K562 (cell line): ENCODE results near the gene HTR1D. TPM values are rescaled to one million over a fixed set of nuclear protein-coding genes. Genes with fewer than 3 reads are reported as not detected.

Experiments
- CEBPB ChIP-seq: fragments of 450-650 bp; IDR thresholded peaks from 2 replicates; pipeline ENCODE4 v1.6.1; 2016; ENCODE audit warnings: missing genetic modification characterization, missing compliant biosample characterization
- ELF4 ChIP-seq: fragments of 450-650 bp; formaldehyde crosslinking; IDR thresholded peaks from 2 replicates; pipeline ENCODE4 v1.4.0; 2022; ENCODE audit warnings: missing genetic modification characterization
- GATAD2A ChIP-seq: fragments of 450-650 bp; IDR thresholded peaks from 2 replicates; pipeline ENCODE4 v1.6.1; 2017
- ILF3 ChIP-seq: fragments of 450-650 bp; IDR thresholded peaks from 2 replicates; pipeline ENCODE4 v1.6.1; 2018; ENCODE audit warnings: antibody characterized with exemption, mild to moderate bottlenecking, moderate library complexity, borderline replicate concordance
- MAFF ChIP-seq: IDR thresholded peaks from 2 replicates; pipeline ENCODE4 v1.6.1; 2012; ENCODE audit warnings: low read length, improper control_type of control experiment
- NR4A1 ChIP-seq, 2 experiments: fragments of 250-450 bp in 1 of 2; fragments of 450-650 bp in 1 of 2; sonication (Bioruptor Pico) in 1 of 2; IDR thresholded peaks; 2 replicates each; pipeline versions ENCODE4 v1.4.0 to v1.6.1; 2016 to 2020; ENCODE audit warnings: mild to moderate bottlenecking in 2 of 2, missing compliant biosample characterization in 1 of 2, missing genetic modification characterization in 1 of 2, moderate library complexity in 1 of 2
- PHB2 ChIP-seq: fragments of 450-650 bp; IDR thresholded peaks from 2 replicates; pipeline ENCODE4 v1.6.1; 2017; ENCODE audit warnings: low read depth
- PHF20 ChIP-seq: fragments of 450-650 bp; IDR thresholded peaks from 2 replicates; pipeline ENCODE4 v1.6.1; 2018; ENCODE audit not compliant: partially characterized antibody
- PHTF2 ChIP-seq: fragments of 250-450 bp; sonication (Bioruptor Pico); IDR thresholded peaks from 2 replicates; pipeline ENCODE4 v1.5.0; 2021; ENCODE audit warnings: mild to moderate bottlenecking
- SETDB1 ChIP-seq: IDR thresholded peaks from one replicate; pipeline ENCODE4 v1.6.1; 2012; ENCODE audit warnings: low read length, control low read depth, inconsistent platforms
- SMARCA4 ChIP-seq: fragments of 450-650 bp; IDR thresholded peaks from 2 replicates; pipeline ENCODE4 v1.6.1; 2016
- SNRNP70 ChIP-seq: fragments of 200-400 bp; formaldehyde crosslinking; optimal IDR thresholded peaks from 2 replicates; pipeline ENCODE3; 2017; ENCODE audit warnings: low read depth, low read length
- THRA ChIP-seq: fragments of 450-650 bp; IDR thresholded peaks from 2 replicates; pipeline ENCODE4 v1.6.1; 2017; ENCODE audit warnings: mild to moderate bottlenecking, moderate library complexity
- THRAP3 ChIP-seq: fragments of 450-650 bp; IDR thresholded peaks from 2 replicates; pipeline ENCODE4 v1.6.1; 2016; ENCODE audit warnings: mild to moderate bottlenecking, inconsistent platforms, borderline replicate concordance
- ZNF239 ChIP-seq: fragments of 250-450 bp; sonication (Bioruptor Pico); IDR thresholded peaks from 2 replicates; pipeline ENCODE4 v1.4.0; 2020; ENCODE audit warnings: mild to moderate bottlenecking
- ZNF280B ChIP-seq: fragments of 250-450 bp; sonication (Bioruptor Pico); IDR thresholded peaks from 2 replicates; pipeline ENCODE4 v1.5.1; 2021; ENCODE audit warnings: mild to moderate bottlenecking
- ZNF347 ChIP-seq: fragments of 450-650 bp; formaldehyde crosslinking; IDR thresholded peaks from 2 replicates; pipeline ENCODE4 v1.4.0; 2020; ENCODE audit warnings: low read depth, mild to moderate bottlenecking, moderate library complexity
- polyA plus RNA-seq, 8 experiments: library from polyadenylated mRNA; depleted of rRNA in 4 of 8; stranded (reverse) in 5 of 8; unstranded in 3 of 8; fragments of >200 nt; fragmentation: Nextera tagmentation in 2 of 8; fragmentation: Illumina TruSeq in 1 of 8; extraction: Ambion mirVana in 2 of 8; extraction: Trizol in 1 of 8; gene quantifications; 2 replicates each; pipeline versions ENCODE4 v1.2.1 to v1.2.3, GENCODE V29; 2011 to 2014; ENCODE audit warnings: inconsistent platforms in 1 of 8, missing spikeins in 1 of 8
- total RNA-seq, 7 experiments: library from RNA; depleted of rRNA in 6 of 7; stranded (reverse); fragments of >200 nt in 6 of 7; fragmentation: Illumina TruSeq in 2 of 7; extraction: Trizol in 2 of 7; gene quantifications; 2 replicates each; pipeline versions ENCODE4 v1.2.1 to v1.2.3, GENCODE V29; 2011 to 2021; ENCODE audit warnings: low replicate concordance in 1 of 7
- TF ChIP-seq, protein P1 (sequence below): fragments of 250-450 bp; sonication (Bioruptor Pico); IDR thresholded peaks from 2 replicates; pipeline ENCODE4 v1.8.0; 2021; ENCODE audit warnings: moderate library complexity, mild to moderate bottlenecking, inconsistent platforms
- TF ChIP-seq, protein P2 (sequence below): fragments of 450-650 bp; IDR thresholded peaks from 2 replicates; pipeline ENCODE4 v1.7.1; 2018; ENCODE audit warnings: mild to moderate bottlenecking, low read depth; ENCODE audit not compliant: partially characterized antibody
- TF ChIP-seq, protein P3 (sequence below): fragments of 450-650 bp; conservative IDR thresholded peaks from 2 replicates; pipeline ENCODE4 v1.6.1; 2016; ENCODE audit warnings: missing genetic modification characterization, low read depth, mild to moderate bottlenecking, missing compliant biosample characterization, moderate library complexity

Gene HTR1D
- total and polyA plus RNA-seq, 9 of the 15 experiments (the other 6 are each of a cell fraction or from before 2014, with no cell fraction given) = 0.03 to 0.09 (median 0.04) TPM; not detected in 4

- TF ChIP-seq, protein P1, sequence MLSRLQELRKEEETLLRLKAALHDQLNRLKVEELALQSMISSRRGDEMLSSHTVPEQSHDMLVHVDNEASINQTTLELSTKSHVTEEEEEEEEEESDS (CRISPR knock-in tag) = no peak
- TF ChIP-seq, protein P2, sequence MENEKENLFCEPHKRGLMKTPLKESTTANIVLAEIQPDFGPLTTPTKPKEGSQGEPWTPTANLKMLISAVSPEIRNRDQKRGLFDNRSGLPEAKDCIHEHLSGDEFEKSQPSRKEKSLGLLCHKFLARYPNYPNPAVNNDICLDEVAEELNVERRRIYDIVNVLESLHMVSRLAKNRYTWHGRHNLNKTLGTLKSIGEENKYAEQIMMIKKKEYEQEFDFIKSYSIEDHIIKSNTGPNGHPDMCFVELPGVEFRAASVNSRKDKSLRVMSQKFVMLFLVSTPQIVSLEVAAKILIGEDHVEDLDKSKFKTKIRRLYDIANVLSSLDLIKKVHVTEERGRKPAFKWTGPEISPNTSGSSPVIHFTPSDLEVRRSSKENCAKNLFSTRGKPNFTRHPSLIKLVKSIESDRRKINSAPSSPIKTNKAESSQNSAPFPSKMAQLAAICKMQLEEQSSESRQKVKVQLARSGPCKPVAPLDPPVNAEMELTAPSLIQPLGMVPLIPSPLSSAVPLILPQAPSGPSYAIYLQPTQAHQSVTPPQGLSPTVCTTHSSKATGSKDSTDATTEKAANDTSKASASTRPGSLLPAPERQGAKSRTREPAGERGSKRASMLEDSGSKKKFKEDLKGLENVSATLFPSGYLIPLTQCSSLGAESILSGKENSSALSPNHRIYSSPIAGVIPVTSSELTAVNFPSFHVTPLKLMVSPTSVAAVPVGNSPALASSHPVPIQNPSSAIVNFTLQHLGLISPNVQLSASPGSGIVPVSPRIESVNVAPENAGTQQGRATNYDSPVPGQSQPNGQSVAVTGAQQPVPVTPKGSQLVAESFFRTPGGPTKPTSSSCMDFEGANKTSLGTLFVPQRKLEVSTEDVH = no peak
- TF ChIP-seq THRA = no peak
- no peak for TF ChIP-seq ZNF347 (CRISPR knock-in tag)
- TF ChIP-seq ZNF280B (CRISPR knock-in tag) = no peak
- no peak for TF ChIP-seq PHF20
- 0 out of 2 replicates have a peak, but pooled peaks have one; percentile 13 for TF ChIP-seq ELF4
- TF ChIP-seq SNRNP70 = no peak
- TF ChIP-seq, protein P3, sequence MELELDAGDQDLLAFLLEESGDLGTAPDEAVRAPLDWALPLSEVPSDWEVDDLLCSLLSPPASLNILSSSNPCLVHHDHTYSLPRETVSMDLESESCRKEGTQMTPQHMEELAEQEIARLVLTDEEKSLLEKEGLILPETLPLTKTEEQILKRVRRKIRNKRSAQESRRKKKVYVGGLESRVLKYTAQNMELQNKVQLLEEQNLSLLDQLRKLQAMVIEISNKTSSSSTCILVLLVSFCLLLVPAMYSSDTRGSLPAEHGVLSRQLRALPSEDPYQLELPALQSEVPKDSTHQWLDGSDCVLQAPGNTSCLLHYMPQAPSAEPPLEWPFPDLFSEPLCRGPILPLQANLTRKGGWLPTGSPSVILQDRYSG (tag) = no peak
- 0 out of 2 replicates have a peak, but pooled peaks have one; percentile 40 for TF ChIP-seq GATAD2A
- no peak for TF ChIP-seq MAFF
- no peak for TF ChIP-seq SMARCA4
- TF ChIP-seq CEBPB (tag) = peak; percentile 60
- no peak for TF ChIP-seq PHTF2 (CRISPR knock-in tag)
- TF ChIP-seq ILF3 = no peak
- no peak for TF ChIP-seq NR4A1 (CRISPR knock-in tag; IDR thresholded peaks at IDR 0.05)
- no peak for TF ChIP-seq NR4A1 (tag; IDR thresholded peaks at IDR 0.05)
- TF ChIP-seq ZNF239 (CRISPR knock-in tag) = no peak; the same call in 1 of the 2 replicates
- no peak for TF ChIP-seq PHB2
- TF ChIP-seq SETDB1 = no peak
- no peak for TF ChIP-seq THRAP3
Measured at GRCh38 chr1:23167353-23168078, 49.8 kb downstream of the HTR1D start (continued).
